Measurements from ENCODE around the gene BCAS4.
A peak's percentile ranks its signal among the peaks of the same experiment; 100 is the strongest.

BCAS4 gene

DNA sequence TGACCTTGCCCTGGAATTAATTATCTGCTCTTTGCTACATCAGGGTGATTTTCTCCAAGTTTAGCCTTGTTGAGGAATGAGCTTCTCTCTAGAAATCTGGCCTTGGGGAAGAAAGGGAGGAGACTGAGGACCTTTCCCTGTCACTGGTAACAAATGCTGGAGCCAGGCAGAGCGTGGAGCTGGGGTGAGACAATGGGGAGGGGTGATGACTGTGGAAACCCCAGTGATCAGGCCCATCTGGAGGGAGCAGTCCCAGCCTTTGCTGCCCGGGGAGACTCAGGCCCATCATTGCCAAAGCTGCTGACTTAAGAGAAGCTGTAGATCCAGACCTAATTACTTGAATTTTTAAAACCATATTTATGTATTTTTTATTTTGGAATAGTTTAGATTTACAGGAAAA, 31.3 kb downstream of the BCAS4 start:
- DNase-seq, result no peak

GRCh38 chr20:50828363-50829136, 33.7 kb downstream of the BCAS4 start:
- DNase-seq, result no peak

DNA sequence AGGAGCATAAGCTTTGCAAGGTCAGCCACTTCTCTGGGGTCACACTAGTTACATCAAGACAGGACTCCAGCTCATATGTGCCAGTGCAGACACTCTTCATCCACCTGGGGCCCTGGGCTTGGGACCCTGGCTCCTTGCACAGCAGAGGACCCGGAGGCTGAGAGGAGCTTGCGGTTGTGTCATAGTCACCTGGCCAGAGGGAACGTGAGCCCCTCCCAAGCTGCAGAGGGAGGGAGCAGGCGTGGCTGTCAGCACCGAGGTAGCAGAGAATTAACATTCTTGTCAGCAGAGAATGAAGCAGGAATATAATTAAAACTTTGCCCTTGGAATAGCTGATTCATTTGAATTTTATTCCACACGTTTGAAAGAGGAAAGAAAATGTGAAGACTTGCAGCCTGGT, 36.8 kb downstream of the BCAS4 start:
- DNase-seq, result no peak

- DNase-seq, result peak; percentile 98
Measured at GRCh38 chr20:50834599-50835005, 39.7 kb downstream of the BCAS4 start.

GRCh38 chr20:50837532-50838321, 42.9 kb downstream of the BCAS4 start:
- DNase-seq, result peak; percentile 95

DNA sequence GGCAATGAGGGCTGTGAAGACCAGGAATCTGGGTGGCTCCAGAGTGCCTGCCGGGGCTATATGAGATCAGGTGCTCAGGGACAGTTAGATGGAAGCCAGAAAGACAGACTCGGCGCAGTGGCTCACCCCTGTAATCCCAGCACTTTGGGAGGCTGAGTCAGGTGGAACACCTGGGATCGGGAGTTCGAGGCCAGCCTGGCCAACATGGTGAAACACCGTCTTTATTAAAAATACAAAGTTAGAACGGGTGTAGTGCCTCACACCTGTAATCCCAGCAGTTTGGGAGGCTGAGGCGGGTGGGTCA, 43.4 kb downstream of the BCAS4 start:
- no peak for DNase-seq

- no peak for DNase-seq
Measured at GRCh38 chr20:50838707-50839385, 44.0 kb downstream of the BCAS4 start.

GRCh38 chr20:50842821-50843220, 48.0 kb downstream of the BCAS4 start:
- DNase-seq, result no peak

DNA sequence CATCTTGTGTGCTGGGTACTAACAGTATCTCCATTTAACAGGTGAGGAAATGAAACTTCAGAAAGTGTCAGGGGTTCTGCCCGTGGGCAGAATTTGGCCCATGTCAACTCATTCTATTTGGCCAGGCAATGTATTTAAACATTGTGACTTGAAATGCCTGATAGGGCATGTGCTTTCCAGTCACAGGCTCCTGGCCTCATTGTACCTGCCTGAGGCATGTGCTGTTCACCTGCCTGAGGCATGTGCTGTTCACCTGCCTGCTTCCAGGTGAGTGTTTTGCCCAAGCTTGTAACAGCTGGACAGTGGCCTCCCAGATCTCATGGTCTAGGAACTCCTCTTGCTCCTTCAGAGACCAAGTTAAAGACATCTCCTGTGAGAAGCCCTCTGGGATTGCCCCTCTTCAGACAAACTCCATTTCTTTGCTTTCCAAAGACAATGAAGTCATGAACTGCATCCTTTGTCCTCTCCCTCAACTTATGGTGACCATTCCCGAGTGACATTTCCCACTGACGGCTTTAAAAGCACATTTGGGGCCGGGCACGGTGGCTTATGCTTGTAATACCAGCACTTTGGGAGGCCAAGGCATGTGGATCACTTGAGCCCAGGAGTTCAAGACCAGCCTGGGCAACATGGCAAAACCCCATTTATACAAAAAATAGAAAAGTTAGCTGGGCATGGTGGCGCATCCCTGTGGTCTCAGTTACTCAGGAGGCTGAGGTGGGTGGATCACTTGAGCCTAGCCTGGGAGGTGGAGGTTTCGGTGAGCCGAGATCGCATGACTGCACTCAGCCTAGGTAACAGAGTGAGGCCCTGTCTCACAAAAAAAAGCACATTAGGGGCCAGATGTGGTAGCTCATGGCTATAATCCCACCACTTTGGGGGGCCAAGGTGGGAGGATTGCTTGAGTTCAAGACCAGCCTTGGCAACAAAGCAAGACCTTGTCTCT, 48.7 kb downstream of the BCAS4 start:
- DNase-seq, result no peak

GRCh38 chr20:50844430-50845100, 49.7 kb downstream of the BCAS4 start:
- DNase-seq, result peak; percentile 79

GRCh38 chr20:50845566-50846215, 50.8 kb downstream of the BCAS4 start:
- DNase-seq, result no peak

GRCh38 chr20:50848341-50848808, 53.5 kb downstream of the BCAS4 start:
- DNase-seq, result peak; percentile 11

GRCh38 chr20:50848846-50849673, 54.2 kb downstream of the BCAS4 start:
- DNase-seq, result no peak

DNA sequence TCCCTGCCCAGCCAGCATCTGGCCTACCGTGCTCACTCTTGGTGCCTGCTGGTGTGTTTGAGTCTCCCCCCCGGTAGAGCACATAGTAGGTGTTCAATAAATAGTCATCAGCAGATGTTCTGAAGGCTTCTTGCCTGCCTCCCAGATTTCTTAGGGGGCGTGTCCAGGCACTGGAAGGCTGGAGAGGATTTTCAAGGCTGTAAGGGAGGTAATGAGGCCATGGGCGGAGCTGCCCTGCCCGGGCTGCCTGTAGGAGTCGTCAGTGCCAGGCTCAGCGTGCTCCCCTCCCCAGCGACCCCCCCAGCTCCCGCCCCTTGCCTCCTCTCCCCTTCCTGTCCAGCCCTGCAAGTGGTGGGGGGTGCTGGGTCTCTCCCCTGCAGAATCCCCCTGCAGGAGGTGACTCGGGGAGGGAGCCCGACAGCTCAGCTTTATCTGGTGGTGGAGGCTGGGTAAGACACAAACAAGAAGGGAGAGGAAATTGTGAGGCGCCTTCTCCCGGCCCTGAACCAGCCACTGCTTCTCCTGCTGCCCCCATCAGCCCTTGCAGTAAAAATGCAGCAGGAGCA, 55.9 kb downstream of the BCAS4 start:
- DNase-seq, result no peak

- DNase-seq, result no peak
Measured at GRCh38 chr20:50852085-50852484, 57.2 kb downstream of the BCAS4 start.

- DNase-seq, result no peak
Measured at GRCh38 chr20:50854506-50855249, 59.8 kb downstream of the BCAS4 start.

DNA sequence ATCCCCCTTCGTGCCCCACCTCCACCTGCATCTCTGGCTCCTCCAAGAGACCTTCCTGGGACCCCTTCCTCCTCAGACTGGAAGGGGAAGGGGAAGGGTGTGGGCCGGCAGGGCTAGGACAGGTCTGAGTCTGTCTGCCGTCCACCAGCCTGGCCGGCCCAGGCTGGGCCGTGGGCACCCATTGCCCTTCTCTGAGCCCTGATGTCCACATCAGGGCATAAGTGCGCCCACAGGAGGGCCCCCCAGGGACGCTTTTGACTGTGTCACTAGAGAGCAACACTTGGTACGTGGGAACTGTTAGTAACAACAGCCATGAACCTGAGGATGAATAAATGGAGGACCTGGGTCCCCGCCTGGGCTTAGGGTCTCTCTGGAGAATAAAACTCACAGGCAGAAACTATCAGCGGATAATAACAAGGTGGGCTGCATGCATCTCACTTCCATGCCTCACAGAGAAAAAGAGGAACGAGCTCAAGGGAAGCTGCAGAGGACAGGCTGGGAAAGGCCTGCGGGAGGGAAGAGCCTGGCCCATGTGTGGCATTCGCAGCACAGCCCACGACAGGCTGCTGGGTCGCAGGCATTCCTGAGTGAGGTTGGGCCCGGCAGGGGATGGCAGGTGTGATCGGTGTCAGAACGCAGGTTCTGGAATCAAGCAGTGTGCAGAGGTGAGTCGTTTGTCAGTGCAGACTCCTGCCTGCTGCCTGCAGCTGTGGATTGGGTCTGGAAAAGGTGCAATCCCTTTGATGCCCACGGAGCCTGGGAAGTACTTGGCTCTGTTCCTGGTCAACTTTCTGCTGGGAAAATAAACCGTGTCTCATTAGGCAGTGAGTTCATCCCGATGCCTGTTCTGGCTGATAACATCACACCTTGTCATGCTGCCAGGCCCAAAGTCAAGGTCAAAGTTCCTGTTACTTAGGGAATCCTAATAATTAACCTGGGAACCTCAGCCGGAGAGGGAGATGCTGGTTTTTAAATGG, 60.9 kb downstream of the BCAS4 start:
- no peak for DNase-seq

GRCh38 chr20:50856475-50857041, 61.7 kb downstream of the BCAS4 start:
- DNase-seq, result no peak

Measured in fibroblast of upper back skin (primary cell).